GM13977 (cell line): ENCODE results near the gene DLGAP4.

Source experiments
- DNase-seq: peaks from one replicate; pipeline ENCODE4 v3.0.0; 2012; ENCODE audit warnings: low spot score
- CTCF ChIP-seq: IDR thresholded peaks from 2 replicates; pipeline ENCODE4 v1.5.1; 2012; ENCODE audit warnings: mild to moderate bottlenecking, control low read depth; ENCODE audit not compliant: insufficient read depth; ENCODE audit errors: extremely low read depth, missing control alignments
- in situ Hi-C: fragments of 300-500 bp; cut with MboI; formaldehyde crosslinking; loops from one replicate; pipeline ENCODE4 v1.12.0; 2022; ENCODE audit warnings: low sequenced_read_pairs, low pct_unique_long_range_greater_than_20kb, mixed read lengths, inconsistent platforms; ENCODE audit not compliant: unreplicated experiment

The DLGAP4 gene

GRCh38 chr20:36264426-36265246 lies 41.5 kb upstream of the DLGAP4 start:
- in situ Hi-C loops, result no loop called here
- TF ChIP-seq CTCF, result no peak
- no peak for DNase-seq

GRCh38 chr20:36266189-36266588 lies 40.0 kb upstream of the DLGAP4 start:
- TF ChIP-seq CTCF, result no peak
- in situ Hi-C loops, result no loop called here
- DNase-seq, result no peak

DNA sequence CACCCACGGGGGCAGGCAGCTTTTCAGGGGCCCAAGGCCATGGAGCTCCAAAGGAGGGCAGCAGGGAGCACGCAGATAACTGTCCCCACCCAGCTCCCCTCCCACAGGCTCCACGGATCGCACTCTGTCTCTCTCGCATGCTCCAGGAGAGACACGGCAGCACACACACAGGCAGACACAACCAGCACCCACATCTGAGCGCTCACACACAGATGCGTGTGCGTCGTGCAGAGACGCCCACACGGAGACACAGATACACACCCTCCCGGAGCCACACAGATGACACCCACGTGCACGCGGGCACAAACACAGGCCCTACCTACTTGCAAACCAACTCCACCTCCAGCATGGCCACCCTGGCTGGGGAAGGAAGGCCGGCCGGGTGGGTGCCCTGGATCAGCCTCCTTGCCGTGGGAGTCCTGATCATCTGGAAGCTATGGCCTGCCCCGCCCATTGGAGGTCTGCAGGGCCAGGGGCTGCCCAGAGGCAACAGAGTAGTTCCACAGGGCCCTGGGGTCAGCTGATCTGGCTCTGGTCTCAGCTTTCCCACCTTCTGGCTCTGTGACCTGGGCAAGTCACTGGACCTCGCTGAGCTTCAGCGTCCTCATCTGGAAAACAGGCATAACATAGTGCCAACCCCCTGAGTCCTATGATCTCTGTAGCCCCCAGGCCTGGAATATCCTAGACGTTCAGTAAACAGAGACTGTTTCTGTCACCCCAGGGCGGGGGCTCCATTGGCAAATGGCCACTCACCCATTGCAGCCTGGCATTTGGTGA lies 38.3 kb upstream of the DLGAP4 start:
- in situ Hi-C loops, result no loop called here
- no peak for TF ChIP-seq CTCF
- DNase-seq, result no peak

GRCh38 chr20:36268440-36269342 lies 37.4 kb upstream of the DLGAP4 start:
- in situ Hi-C loops, result no loop called here
- no peak for DNase-seq
- no peak for TF ChIP-seq CTCF

DNA sequence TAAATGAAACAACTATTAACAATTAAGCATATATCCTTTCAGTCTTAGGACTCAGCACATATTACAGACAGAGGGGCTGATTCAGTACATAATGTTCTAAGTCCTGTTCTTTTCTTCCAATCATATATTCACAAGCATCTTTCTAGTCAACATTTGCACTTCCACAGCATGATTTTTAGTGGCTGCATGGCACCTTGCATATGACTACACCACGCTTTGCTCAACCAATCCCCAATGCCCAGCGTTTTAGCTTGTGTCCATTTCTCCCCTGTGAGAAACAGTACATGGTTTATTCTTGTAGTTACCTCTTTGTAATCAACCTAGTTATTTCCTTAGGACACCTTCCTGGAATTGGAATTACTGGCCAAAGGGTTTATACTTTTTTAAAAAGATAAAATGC lies 36.6 kb upstream of the DLGAP4 start:
- TF ChIP-seq CTCF, result no peak
- no peak for DNase-seq
- in situ Hi-C loops, result no loop called here
